GM12878 (cell line): Measurements from ENCODE around the gene GNAZ. TPM values are rescaled to one million over a fixed set of nuclear protein-coding genes. Genes with fewer than 3 reads are reported as not detected.

ENCODE experiments used
- ATAC-seq: fragments of 200-7000 bp; cut with Tn5 transposase; 3 replicates; pipeline ENCODE4 v1.9.1; 2020; ENCODE audit warnings: mild to moderate bottlenecking, moderate library complexity
- BruUV-seq: library from RNA; stranded (reverse); fragments of 400-500 nt; replicated peaks from 2 replicates; lab custom pipeline; 2021; lab: Mats Ljungman, UMichigan
- CTCF ChIA-PET: fragments of 300-600 bp; sonication (Branson Sonifier 250); formaldehyde crosslinking; extraction: SDS; loops from one replicate; lab custom pipeline; 2021; ENCODE audit warnings: inconsistent platforms; lab: Yijun Ruan, JAX
- POLR2A ChIA-PET: fragments of 350-600 bp; formaldehyde crosslinking; extraction: SDS; loops from one replicate; lab custom pipeline; 2021; ENCODE audit warnings: inconsistent platforms; lab: Charles Lee
- RAD21 ChIA-PET: fragments of 300-600 bp; sonication (Branson Sonifier 250); formaldehyde crosslinking; loops from one replicate; lab custom pipeline; 2023; ENCODE audit warnings: antibody characterized with exemption; ENCODE audit not compliant: unreplicated experiment; lab: Charles Lee
- SMC1A ChIA-PET: fragments of 300-600 bp; sonication (Branson Sonifier 250); formaldehyde crosslinking; loops from one replicate; lab custom pipeline; 2023; ENCODE audit not compliant: unreplicated experiment, uncharacterized antibody; lab: Charles Lee
- DNase-seq: peaks from one replicate; pipeline ENCODE4 v3.0.0-alpha.2; 2011; ENCODE audit warnings: low read depth, low spot score
- FAIRE-seq: peaks from 3 replicates; lab custom pipeline; 2011; peaks lifted over from hg19 to GRCh38; lab: Jason Lieb, UNC
- H2AFZ ChIP-seq: 2 replicates; pipeline ENCODE4 v1.6.0; 2011; ENCODE audit warnings: low read depth, low read length, control low read depth; ENCODE audit not compliant: control insufficient read depth
- H3K27ac ChIP-seq: 2 replicates; pipeline ENCODE4 v1.5.1; 2011; ENCODE audit warnings: control low read depth; ENCODE audit not compliant: control insufficient read depth, insufficient read depth
- H3K27me3 ChIP-seq, 2 experiments: replicated peaks in 1 of 2; 2 replicates each; pipeline versions ENCODE4 v1.6.0 to v1.6.1; 2011; ENCODE audit warnings: low read length in 1 of 2; ENCODE audit not compliant: control insufficient read depth in 2 of 2, insufficient read depth in 2 of 2
- H3K36me3 ChIP-seq, 2 experiments: 2 replicates each; pipeline ENCODE4 v1.5.1; 2011; ENCODE audit warnings: low read length in 1 of 2; ENCODE audit not compliant: control insufficient read depth in 2 of 2, insufficient read depth in 2 of 2
- H3K4me1 ChIP-seq: 2 replicates; pipeline ENCODE4 v1.6.1; 2011; ENCODE audit warnings: mild to moderate bottlenecking, low read length, moderate library complexity, mixed read lengths; ENCODE audit not compliant: control insufficient read depth, insufficient read depth
- H3K4me2 ChIP-seq: 2 replicates; pipeline ENCODE4 v1.6.0; 2011; ENCODE audit warnings: control low read depth; ENCODE audit not compliant: control insufficient read depth, insufficient read depth
- H3K4me3 ChIP-seq: fragments of 200-600 bp; sonication (generic); 2 replicates; pipeline ENCODE4 v1.5.1; 2016
- H3K79me2 ChIP-seq: 2 replicates; pipeline ENCODE4 v1.6.0; 2011; ENCODE audit warnings: low read length; ENCODE audit not compliant: control insufficient read depth, insufficient read depth
- H3K9ac ChIP-seq: 2 replicates; pipeline ENCODE4 v1.8.0; 2011; ENCODE audit warnings: low read length, control low read depth, mixed read lengths; ENCODE audit not compliant: control insufficient read depth, insufficient read depth
- H3K9me3 ChIP-seq: replicated peaks from 3 replicates; pipeline ENCODE4 v1.5.1; 2011; ENCODE audit warnings: mild to moderate bottlenecking, low read length; ENCODE audit not compliant: control insufficient read depth, insufficient read depth
- H4K20me1 ChIP-seq: 2 replicates; pipeline ENCODE4 v1.6.0; 2011; ENCODE audit not compliant: control insufficient read depth, insufficient read depth
- BCL11A ChIP-seq: IDR thresholded peaks from 2 replicates; pipeline ENCODE4 v1.6.1; 2011; ENCODE audit warnings: low read depth, low read length
- DPF2 ChIP-seq: fragments of 450-650 bp; IDR thresholded peaks from 2 replicates; pipeline ENCODE4 v1.6.1; 2017; ENCODE audit warnings: mild to moderate bottlenecking
- EZH2 ChIP-seq: IDR thresholded peaks from 2 replicates; pipeline ENCODE4 v1.6.1; 2012; ENCODE audit warnings: low read depth, mild to moderate bottlenecking, control low read depth, inconsistent platforms, low read length, borderline replicate concordance; ENCODE audit not compliant: control insufficient read depth
- FOS ChIP-seq: IDR thresholded peaks from 3 replicates; pipeline ENCODE4 v1.6.1; 2011; ENCODE audit warnings: borderline replicate concordance; ENCODE audit not compliant: insufficient read length; ENCODE audit errors: extremely low read depth
- IKZF2 ChIP-seq, 2 experiments: fragments of 450-650 bp; IDR thresholded peaks; 2 replicates each; pipeline ENCODE4 v1.6.1; 2017; ENCODE audit warnings: mild to moderate bottlenecking in 2 of 2, moderate library complexity in 2 of 2
- IRF4 ChIP-seq: IDR thresholded peaks from 2 replicates; pipeline ENCODE4 v1.6.1; 2011; ENCODE audit warnings: low read depth, low read length
- MEF2B ChIP-seq: fragments of 450-650 bp; IDR thresholded peaks from 2 replicates; pipeline ENCODE4 v1.6.1; 2018; ENCODE audit warnings: mild to moderate bottlenecking, moderate library complexity; ENCODE audit not compliant: partially characterized antibody, poor library complexity, severe bottlenecking
- POLR2AphosphoS2 ChIP-seq: IDR thresholded peaks from 2 replicates; pipeline ENCODE4 v1.6.1; 2011; ENCODE audit warnings: low read depth, mild to moderate bottlenecking, low read length, improper control_type of control experiment, moderate library complexity
- RAD21 ChIP-seq: IDR thresholded peaks from 2 replicates; pipeline ENCODE4 v1.6.1; 2011; ENCODE audit warnings: mild to moderate bottlenecking, low read depth, low read length, moderate library complexity; ENCODE audit not compliant: insufficient read depth
- REST ChIP-seq: IDR thresholded peaks from 2 replicates; pipeline ENCODE4 v1.6.1; 2012; ENCODE audit warnings: mild to moderate bottlenecking, low read depth, low read length
- TBL1XR1 ChIP-seq: IDR thresholded peaks from 2 replicates; pipeline ENCODE4 v1.6.1; 2012; ENCODE audit warnings: low read depth, low read length, improper control_type of control experiment
- USF1 ChIP-seq: IDR thresholded peaks from 2 replicates; pipeline ENCODE4 v1.6.1; 2011; ENCODE audit warnings: borderline replicate concordance, low read depth, mild to moderate bottlenecking, moderate library complexity, mixed read lengths, low read length; ENCODE audit not compliant: insufficient read depth; ENCODE audit errors: extremely low read length
- YY1 ChIP-seq: IDR thresholded peaks from 2 replicates; pipeline ENCODE4 v1.6.1; 2011; ENCODE audit warnings: low read depth, mild to moderate bottlenecking, low read length
- ZBTB33 ChIP-seq: fragments of 450-650 bp; IDR thresholded peaks from 2 replicates; pipeline ENCODE4 v1.6.1; 2017; ENCODE audit warnings: mild to moderate bottlenecking
- ZNF207 ChIP-seq: fragments of 450-650 bp; IDR thresholded peaks from 2 replicates; pipeline ENCODE4 v1.6.1; 2014; ENCODE audit warnings: antibody characterized with exemption, mild to moderate bottlenecking, borderline replicate concordance
- ZNF274 ChIP-seq: IDR thresholded peaks from one replicate; pipeline ENCODE4 v1.8.0; 2011; ENCODE audit not compliant: insufficient read length, insufficient read depth
- ZNF622 ChIP-seq: fragments of 450-650 bp; IDR thresholded peaks from 2 replicates; pipeline ENCODE4 v1.6.1; 2017; ENCODE audit warnings: mild to moderate bottlenecking, inconsistent platforms
- WGBS: methylation state at CpG from one replicate; pipeline ENCODE4 v1.1.6; 2016; ENCODE audit warnings: low lambda C conversion rate; ENCODE audit not compliant: insufficient replicate concordance, insufficient coverage; ENCODE audit errors: missing lambda C conversion rate; 5-methylcytosine and 5-hydroxymethylcytosine counted together
- in situ Hi-C: fragments of 300-500 bp; cut with MboI; formaldehyde crosslinking; loops from 9 replicates; pipeline ENCODE4 v1.14.3; 2018; ENCODE audit warnings: mixed read lengths
- intact Hi-C: fragments of 100-400 bp; cut with micrococcal nuclease; formaldehyde crosslinking; loops from one replicate; pipeline ENCODE4 v1.14.2; 2022; ENCODE audit not compliant: unreplicated experiment
- polyA plus RNA-seq, 11 experiments: library from polyadenylated mRNA; depleted of rRNA in 4 of 11; unstranded in 6 of 11; stranded (reverse) in 5 of 11; fragments of >200 nt; fragmentation: Nextera tagmentation in 4 of 11; fragmentation: Illumina TruSeq in 1 of 11; extraction: Ambion mirVana in 4 of 11; extraction: Trizol in 1 of 11; gene quantifications; 1 replicate in 1 of 11; 2 replicates in 10 of 11; pipeline versions ENCODE4 v1.2.1 to v1.2.3, GENCODE V29; 2011 to 2016; ENCODE audit warnings: inconsistent platforms in 2 of 11, missing spikeins in 2 of 11, low read depth in 1 of 11
- total RNA-seq, 4 experiments: library from RNA; depleted of rRNA in 3 of 4; stranded (reverse); fragments of >200 nt in 3 of 4; fragmentation: Illumina TruSeq in 1 of 4; extraction: Trizol in 1 of 4; gene quantifications; 2 replicates each; pipeline versions ENCODE4 v1.2.1 to v1.2.3, GENCODE V29; 2013 to 2021

Gene GNAZ
- total and polyA plus RNA-seq, 10 of the 15 experiments (the other 5 are each of a cell fraction or from before 2014, with no cell fraction given) = 0.09 to 1.0 (median 0.44) TPM; not detected in 1

- H4K20me1 ChIP-seq = no peaks in the 10 kb centered on the region
- ChIA-PET RAD21 (interaction anchor here (1.2 to 1.4 kb wide), 2 partner anchors 11 to 99 kb away, joined by 3 to 5 read pairs; partner anchors contain the start of gene GNAZ), POLR2A (interaction anchor here (1.6 kb wide), 1 partner anchor 16 kb away, joined by 3 read pairs; no protein-coding TSS in a partner anchor), SMC1A (interaction anchor here (1.5 to 1.9 kb wide), 2 partner anchors 10 to 29 kb away, joined by 4 to 5 read pairs; no protein-coding TSS in a partner anchor), CTCF (interaction anchor here (1.1 to 1.5 kb wide), 2 partner anchors 69 to 98 kb away, joined by 3 to 4 read pairs; no protein-coding TSS in a partner anchor)
- WGBS = 45% methylated on average over 9 of the region's 9 CpGs
- no peak overlapping the region for H2AFZ ChIP-seq
- no peaks in the 10 kb centered on the region for H3K79me2 ChIP-seq
- ATAC-seq (no peak), FAIRE-seq (no peak), DNase-seq (no peak)
- peaks cover 13% of the 10 kb centered on the region for H3K4me1 ChIP-seq
- H3K27ac ChIP-seq = no peak overlapping the region
- BruUV-seq = no TSS peak
- H3K9me3 ChIP-seq = peaks cover 1% of the 10 kb centered on the region; the same call in 2 of the 3 replicates
- in situ Hi-C loops = no loop called here
- H3K9ac ChIP-seq = no peak overlapping the region
- H3K4me2 ChIP-seq = no peak overlapping the region
- H3K27me3 ChIP-seq = no peaks in the 10 kb centered on the region
- no peaks in the 10 kb centered on the region for H3K36me3 ChIP-seq
- intact Hi-C loops = no loop called here
- H3K4me3 ChIP-seq = no peak overlapping the region
- TF ChIP-seq USF1 = no peak
- TF ChIP-seq EZH2 = no peak
- no peak for TF ChIP-seq FOS
- TF ChIP-seq RAD21 = no peak
- TF ChIP-seq MEF2B = no peak
- TF ChIP-seq ZBTB33 = no peak
- no peak for TF ChIP-seq POLR2AphosphoS2
- TF ChIP-seq ZNF622 = no peak
- no peak for TF ChIP-seq REST
- no peak for TF ChIP-seq ZNF207
- no peak for TF ChIP-seq IRF4
- TF ChIP-seq TBL1XR1 = no peak
- no peak for TF ChIP-seq ZNF274
- TF ChIP-seq YY1 = no peak
- no peak for TF ChIP-seq IKZF2 (IDR thresholded peaks at IDR 0.05)
- no peak for TF ChIP-seq BCL11A
- TF ChIP-seq DPF2 = no peak
Measured at GRCh38 chr22:23058481-23059283, 11.6 kb upstream of the GNAZ start.
